OCI-M1 (cell line): ENCODE results near the gene FAM131A.

ENCODE experiments used
- DNase-seq: peaks from one replicate; lab custom pipeline; 2025; lab: John Stamatoyannopoulos, UW

FAM131A gene

DNA sequence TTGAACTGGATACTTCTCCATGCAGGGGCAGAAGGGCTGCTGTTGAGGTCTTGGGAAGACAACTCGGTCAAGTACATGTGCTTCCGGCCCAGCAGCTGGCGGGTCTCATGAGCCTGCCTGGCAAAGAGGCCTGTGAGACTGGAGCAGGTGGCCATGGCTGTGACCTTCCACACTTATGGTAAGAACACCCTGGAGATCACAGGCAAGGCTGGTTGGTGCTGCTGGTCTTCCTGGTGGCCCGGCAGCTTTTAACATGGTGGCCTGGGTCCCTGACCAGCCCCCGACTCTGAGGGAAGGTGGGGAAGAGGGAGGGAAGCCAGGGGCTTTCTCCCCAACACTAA lies 57.9 kb downstream of the FAM131A start:
- no peak for DNase-seq
